HepG2 (cell line): Measurements from ENCODE around the gene EGFR. TPM values are rescaled to one million over a fixed set of nuclear protein-coding genes. Genes with fewer than 3 reads are reported as not detected.
A peak's percentile ranks its signal among the peaks of the same experiment; 100 is the strongest.

Experiments
- ARNT ChIP-seq: fragments of 450-650 bp; IDR thresholded peaks from 2 replicates; pipeline ENCODE4 v1.6.1; 2017
- ATF4 ChIP-seq, 2 experiments: fragments of 450-650 bp in 1 of 2; sonication (generic) in 1 of 2; formaldehyde crosslinking; IDR thresholded peaks; 2 replicates each; pipeline versions ENCODE4 v1.5.0 to v1.8.0; 2020 to 2022; ENCODE audit warnings: mild to moderate bottlenecking in 1 of 2, missing genetic modification reagents in 1 of 2
- CEBPZ ChIP-seq: IDR thresholded peaks from 2 replicates; pipeline ENCODE4 v1.6.1; 2012; ENCODE audit warnings: low read length, improper control_type of control experiment
- CHD2 ChIP-seq: IDR thresholded peaks from 2 replicates; pipeline ENCODE4 v1.6.1; 2011; ENCODE audit warnings: low read depth, low read length, improper control_type of control experiment
- DNMT1 ChIP-seq: sonication (generic); formaldehyde crosslinking; IDR thresholded peaks from 2 replicates; pipeline ENCODE4 v1.5.1; 2020; ENCODE audit warnings: mild to moderate bottlenecking, missing genetic modification reagents
- NBN ChIP-seq: fragments of 450-650 bp; conservative IDR thresholded peaks from 2 replicates; pipeline ENCODE4 v1.6.1; 2017
- SP4 ChIP-seq: sonication (generic); formaldehyde crosslinking; IDR thresholded peaks from 2 replicates; pipeline ENCODE4 v1.8.1; 2023; ENCODE audit warnings: mild to moderate bottlenecking, missing genetic modification reagents
- TBL1XR1 ChIP-seq: fragments of 150-350 bp; IDR thresholded peaks from 2 replicates; pipeline ENCODE4 v1.6.1; 2014; ENCODE audit warnings: borderline replicate concordance, low read length; ENCODE audit not compliant: partially characterized antibody
- TEAD3 ChIP-seq: optimal IDR thresholded peaks from 2 replicates; pipeline ENCODE3; 2016; ENCODE audit warnings: borderline replicate concordance
- U2AF1 ChIP-seq: fragments of 200-400 bp; formaldehyde crosslinking; optimal IDR thresholded peaks from 2 replicates; pipeline ENCODE3; 2017; ENCODE audit warnings: mild to moderate bottlenecking, low read depth, low read length
- ZBTB7B ChIP-seq: sonication (generic); formaldehyde crosslinking; IDR thresholded peaks from 2 replicates; pipeline ENCODE4 v1.4.0; 2020; ENCODE audit warnings: missing genetic modification reagents
- ZFP1 ChIP-seq: IDR thresholded peaks from 2 replicates; pipeline ENCODE4 v1.6.1; 2016
- ZNF296 ChIP-seq: sonication (generic); formaldehyde crosslinking; conservative IDR thresholded peaks from 2 replicates; pipeline ENCODE4 v1.5.0; 2020; ENCODE audit warnings: mild to moderate bottlenecking, missing genetic modification reagents
- ZNF44 ChIP-seq: sonication (generic); formaldehyde crosslinking; IDR thresholded peaks from 2 replicates; pipeline ENCODE4 v1.5.1; 2020; ENCODE audit warnings: mild to moderate bottlenecking, missing genetic modification reagents
- ZNF510 ChIP-seq: sonication (generic); formaldehyde crosslinking; IDR thresholded peaks from 2 replicates; pipeline ENCODE4 v1.4.0; 2020; ENCODE audit warnings: low read depth, mild to moderate bottlenecking, missing genetic modification reagents
- ZNF574 ChIP-seq: sonication (generic); formaldehyde crosslinking; IDR thresholded peaks from 2 replicates; pipeline ENCODE4 v1.4.0; 2020; ENCODE audit warnings: missing genetic modification reagents
- ZNF770 ChIP-seq: sonication (generic); formaldehyde crosslinking; IDR thresholded peaks from 2 replicates; pipeline ENCODE4 v1.5.0; 2020; ENCODE audit warnings: mild to moderate bottlenecking, missing genetic modification reagents
- ZNF772 ChIP-seq: sonication (generic); formaldehyde crosslinking; IDR thresholded peaks from 2 replicates; pipeline ENCODE4 v1.5.0; 2020; ENCODE audit warnings: mild to moderate bottlenecking, missing genetic modification reagents
- polyA plus RNA-seq, 8 experiments: library from polyadenylated mRNA; depleted of rRNA in 3 of 8; stranded (reverse) in 7 of 8; unstranded in 1 of 8; fragments of >200 nt; fragmentation: Illumina TruSeq in 4 of 8; extraction: Trizol in 4 of 8; gene quantifications; 2 replicates each; pipeline versions ENCODE4 v1.2.1 to v1.2.3, GENCODE V29; 2011 to 2016; ENCODE audit warnings: low read depth in 4 of 8, missing spikeins in 1 of 8, mixed read lengths in 1 of 8; ENCODE audit not compliant: insufficient read depth in 1 of 8
- total RNA-seq, 5 experiments: library from RNA; depleted of rRNA; stranded (reverse); fragments of >200 nt; fragmentation: Illumina TruSeq; extraction: Trizol; gene quantifications; 2 replicates each; pipeline ENCODE4 v1.2.3, GENCODE V29; 2016; ENCODE audit warnings: low read depth in 1 of 5

EGFR gene
- total and polyA plus RNA-seq, 2 of the 13 experiments (the other 11 are each of a cell fraction or from before 2014, with no cell fraction given), result 7.0 to 10.0 TPM

- no peak for TF ChIP-seq U2AF1
- peak; percentile 91 for TF ChIP-seq ZBTB7B (CRISPR knock-in tag)
- peak; percentile 11; the same call in 1 of the 2 replicates for TF ChIP-seq ZNF770
- TF ChIP-seq CHD2, result no peak
- TF ChIP-seq ZNF574, result peak; percentile 64; the same call in 1 of the 2 replicates
- TF ChIP-seq ZNF772 (CRISPR knock-in tag), result peak; percentile 84
- 0 out of 2 replicates have a peak, but pooled peaks have one; percentile 88 for TF ChIP-seq ZNF510 (CRISPR knock-in tag)
- peak; percentile 99 for TF ChIP-seq TEAD3 (CRISPR knock-in tag)
- no peak for TF ChIP-seq CEBPZ
- TF ChIP-seq ATF4 (CRISPR knock-in tag; IDR thresholded peaks at IDR 0.05), result no peak
- TF ChIP-seq ARNT, result no peak
- TF ChIP-seq ZFP1, result peak; percentile 59; the same call in 1 of the 2 replicates
- TF ChIP-seq DNMT1 (CRISPR knock-in tag), result 0 out of 2 replicates have a peak, but pooled peaks have one; percentile 23
- TF ChIP-seq SP4 (CRISPR knock-in tag), result no peak
- no peak for TF ChIP-seq ZNF44
- TF ChIP-seq NBN, result no peak
- TF ChIP-seq TBL1XR1, result no peak
- no peak for TF ChIP-seq ZNF296 (CRISPR knock-in tag)
These were observed 158.9 kb downstream of the EGFR start (continued) for GRCh38 chr7:55177589-55178261.
